ENCODE measurements around the gene APAF1.

- TF ChIP-seq CTCF (conservative IDR thresholded peaks at IDR 0.05) (no peak), EZH2 (IDR thresholded peaks at IDR 0.05; ENCODE audit: low read depth) (no peak)
Observed at GRCh38 chr12:98686603-98687002, 41.5 kb downstream of the APAF1 start.
